Suprapubic skin (tissue), 4 donors: ENCODE results near the gene EPB41L4B.

Experiments used
- CTCF ChIP-seq, 2 donors: fragments of 200-600 bp in 1 of 2; fragments of 450-650 bp in 1 of 2; sonication (generic) in 1 of 2; IDR thresholded peaks; one replicate each; pipeline ENCODE4 v1.5.1; 2016 to 2019; ENCODE audit warnings: antibody characterized with exemption in 2 of 2, mild to moderate bottlenecking in 1 of 2, moderate library complexity in 1 of 2
- POLR2A ChIP-seq, 2 donors: fragments of 450-650 bp; IDR thresholded peaks; one replicate each; pipeline ENCODE4 v1.6.1; 2017; ENCODE audit warnings: antibody characterized with exemption in 2 of 2, mild to moderate bottlenecking in 2 of 2, moderate library complexity in 2 of 2
- POLR2AphosphoS5 ChIP-seq, 3 donors: sonication (generic); formaldehyde crosslinking; IDR thresholded peaks; one replicate each; pipeline ENCODE4 v1.6.1; 2017; ENCODE audit warnings: antibody characterized with exemption in 3 of 3

DNA sequence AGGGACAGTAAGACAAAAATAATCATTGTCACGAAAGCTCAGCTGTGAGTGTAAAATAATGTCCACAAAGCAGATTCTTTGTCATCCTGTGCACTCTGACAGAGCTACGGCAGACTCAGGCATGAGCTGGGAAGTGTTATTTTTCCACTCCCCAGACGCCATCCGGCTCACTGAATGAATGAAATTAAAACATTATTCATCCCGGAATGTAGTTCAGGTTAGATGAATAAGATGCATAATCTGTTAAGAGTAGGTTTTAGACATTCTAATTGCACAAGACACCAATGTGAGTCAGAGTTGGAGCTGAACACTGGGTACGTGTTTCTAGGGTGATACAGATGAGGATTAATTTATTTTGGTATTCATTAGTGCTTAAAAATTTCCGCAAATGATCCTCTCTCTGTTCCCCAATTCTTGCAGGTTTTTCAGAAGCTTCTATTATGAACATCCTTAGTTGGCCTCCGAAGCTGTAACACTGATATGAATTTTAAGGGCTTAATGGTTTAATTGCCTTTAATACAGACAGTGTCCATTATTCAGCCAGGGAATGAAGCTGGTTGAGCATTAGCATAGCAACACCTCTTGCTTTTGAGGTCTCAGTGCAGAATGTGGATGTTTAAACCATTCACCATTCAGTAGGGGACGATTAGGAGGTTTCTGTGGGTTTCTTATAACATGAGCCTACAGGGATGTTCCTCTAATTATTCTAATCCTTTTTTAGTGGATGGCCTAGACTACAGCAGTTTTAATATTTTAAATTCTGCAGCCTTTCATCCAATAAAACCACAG, 88.2 kb downstream of the EPB41L4B start:
- no peak for TF ChIP-seq CTCF (IDR thresholded peaks at IDR 0.05)
- no peak for TF ChIP-seq POLR2A (IDR thresholded peaks at IDR 0.05)
- no peak for TF ChIP-seq POLR2AphosphoS5 (IDR thresholded peaks at IDR 0.05)
